GM08714 (cell line): Measurements from ENCODE around the gene VGLL3.
"Not testable (repeated sequence)": the region's sequence is repeated elsewhere in the genome, so short reads cannot be mapped to it uniquely, and the experiment has no call there.

Experiments
- H3K4me3 ChIP-seq: fragments of 200-500 bp; sonication (Bioruptor generic); 2 replicates; pipeline ENCODE4 v1.5.1; 2014; ENCODE audit warnings: mild to moderate bottlenecking, low read length, inconsistent platforms
- ZNF274 ChIP-seq: IDR thresholded peaks from 2 replicates; pipeline ENCODE4 v1.6.1; 2012; ENCODE audit warnings: mild to moderate bottlenecking, low read depth, low read length

Gene VGLL3

DNA sequence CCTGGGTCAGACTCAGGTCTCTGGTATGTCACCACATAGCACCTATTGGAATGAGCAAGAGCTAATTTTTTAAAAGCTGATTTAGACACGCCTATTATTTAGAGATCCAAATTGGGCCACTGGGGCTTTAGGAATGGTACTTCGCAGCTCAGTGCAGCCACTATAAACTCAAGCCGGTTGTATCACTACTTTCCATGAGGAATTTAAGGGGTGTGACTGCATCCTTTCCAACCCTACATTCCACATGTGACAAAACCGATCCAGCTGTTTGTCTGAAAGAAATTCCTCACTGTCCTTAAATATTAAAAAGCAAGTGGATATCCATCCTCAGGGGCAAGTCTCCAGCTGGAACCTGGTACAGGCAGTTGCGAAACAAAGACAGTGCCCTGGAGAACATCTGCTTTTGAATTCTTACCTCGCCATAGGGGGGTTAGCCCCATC lies 12.8 kb downstream of the VGLL3 start:
- H3K4me3 ChIP-seq: no peak overlapping the region
- TF ChIP-seq ZNF274: no peak

DNA sequence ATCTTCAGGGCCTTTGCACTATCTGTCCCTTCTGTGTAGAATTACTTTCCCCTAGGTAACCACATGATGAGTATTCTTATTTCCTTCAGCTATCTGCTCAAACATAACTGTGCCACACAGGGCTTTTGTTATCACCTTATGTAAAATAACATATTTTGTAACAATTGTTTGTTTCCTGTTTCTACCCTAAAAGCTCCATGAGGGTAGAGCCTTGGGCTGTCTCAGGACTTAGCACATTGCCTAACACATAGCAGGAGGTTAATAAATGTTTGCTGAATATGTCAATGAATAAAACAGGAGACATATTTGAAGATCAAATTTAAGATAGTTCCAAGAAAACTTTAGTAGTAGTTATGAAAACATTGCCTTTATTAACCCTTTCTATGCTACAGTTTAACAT lies 14.7 kb downstream of the VGLL3 start:
- TF ChIP-seq ZNF274: no peak
- no peak overlapping the region for H3K4me3 ChIP-seq

DNA sequence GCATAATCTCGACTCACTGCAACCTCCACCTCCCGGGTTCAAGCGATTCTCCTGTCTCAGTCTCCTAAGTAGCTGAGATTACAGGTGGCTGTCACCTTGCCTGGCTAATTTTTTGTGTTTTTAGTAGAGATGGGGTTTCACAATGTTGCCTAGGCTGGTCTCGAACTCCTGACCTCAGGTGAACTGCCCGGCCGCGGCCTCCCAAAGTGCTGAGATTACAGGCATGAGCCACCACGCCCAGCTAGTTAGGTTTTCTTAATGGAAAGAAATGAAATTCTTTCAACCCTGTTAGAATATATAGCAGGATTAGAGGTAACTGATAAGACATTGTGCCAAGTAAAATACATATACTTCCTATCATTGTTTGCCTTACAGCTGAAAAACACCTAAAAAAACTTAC lies 16.8 kb downstream of the VGLL3 start:
- H3K4me3 ChIP-seq: not testable (repeated sequence)

DNA sequence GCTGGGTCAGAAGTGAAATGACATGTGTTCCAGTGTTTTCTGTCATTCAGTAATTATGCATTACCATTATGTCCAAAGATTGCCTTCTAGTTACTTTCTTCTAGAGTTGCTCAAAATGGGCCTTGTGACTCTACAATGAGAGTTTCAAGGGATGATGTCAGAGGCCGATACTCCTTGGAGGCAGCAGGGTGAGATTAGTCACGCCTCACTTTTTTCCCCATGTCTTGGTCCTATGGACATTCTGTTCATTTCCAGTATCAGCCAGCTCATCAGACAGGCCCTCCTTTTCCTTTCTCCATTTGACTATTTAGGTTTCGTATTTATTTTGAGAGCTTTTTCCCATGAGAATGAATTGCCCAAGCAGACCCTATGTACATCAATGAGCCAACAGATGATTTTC lies 17.5 kb downstream of the VGLL3 start:
- TF ChIP-seq ZNF274: no peak
- no peak overlapping the region for H3K4me3 ChIP-seq

DNA sequence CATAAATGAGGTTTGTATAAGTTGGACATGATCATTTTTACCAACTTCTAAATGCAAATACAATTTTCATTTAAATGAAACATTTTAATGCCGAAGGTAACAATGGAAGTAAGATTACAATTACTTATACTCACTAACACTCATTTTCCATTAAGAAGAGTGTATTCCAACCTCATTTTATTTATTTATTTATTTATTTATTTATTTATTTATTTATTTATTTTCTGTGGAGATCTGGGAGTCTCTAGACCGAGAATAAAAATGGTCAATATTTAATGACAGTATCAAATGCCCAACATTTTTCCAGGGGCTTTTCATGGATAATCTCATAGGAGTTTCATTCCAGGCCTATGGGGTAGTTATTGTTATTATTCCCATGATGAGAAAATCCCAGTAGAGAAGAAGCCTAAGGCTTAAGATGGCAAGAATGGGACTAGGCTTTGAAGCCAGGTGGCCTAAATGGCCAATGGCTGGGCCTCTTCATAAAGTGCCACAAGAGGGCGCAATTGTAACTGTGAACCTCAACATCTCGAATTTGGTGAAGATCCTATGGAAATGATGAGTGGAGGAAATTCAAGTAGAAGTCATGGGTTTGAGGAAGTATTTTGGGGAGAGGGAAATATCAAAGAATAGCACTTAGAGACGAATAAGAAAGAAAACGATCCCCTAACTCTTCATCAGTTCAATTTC lies 21.3 kb downstream of the VGLL3 start:
- TF ChIP-seq ZNF274: no peak
- no peak overlapping the region for H3K4me3 ChIP-seq

DNA sequence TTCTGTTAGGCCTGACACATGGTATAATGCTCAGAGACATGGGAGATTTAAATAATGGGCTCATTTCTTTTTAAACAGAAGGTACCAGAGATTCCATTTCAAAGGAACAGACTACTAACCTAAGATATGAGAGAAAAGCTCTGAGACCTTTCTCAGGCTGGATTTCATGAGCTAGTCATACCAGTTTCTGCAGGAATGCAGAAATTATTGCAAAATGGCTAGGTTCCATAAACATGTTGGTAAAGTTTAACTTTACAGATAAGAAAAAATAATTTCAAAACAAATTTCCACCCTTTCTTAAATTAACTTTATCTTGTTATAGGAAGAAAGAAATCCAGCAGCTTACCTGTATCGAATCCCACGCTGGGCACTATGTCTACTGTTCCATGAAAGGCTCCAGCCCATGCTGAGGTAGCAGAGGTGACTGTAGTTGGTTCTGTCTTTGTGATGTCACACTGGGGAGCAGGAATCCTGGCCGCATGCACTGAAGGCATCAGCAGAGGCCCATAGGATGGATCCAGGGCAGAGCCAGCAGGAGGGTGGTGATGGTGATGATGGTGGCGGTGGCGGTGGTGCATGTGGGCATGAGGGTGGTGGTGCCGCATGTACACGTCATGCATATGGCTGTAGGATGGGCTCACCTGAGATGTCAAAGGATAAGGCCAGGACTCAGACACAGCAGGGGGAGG lies 22.6 kb downstream of the VGLL3 start:
- TF ChIP-seq ZNF274: no peak
- H3K4me3 ChIP-seq: no peak overlapping the region

DNA sequence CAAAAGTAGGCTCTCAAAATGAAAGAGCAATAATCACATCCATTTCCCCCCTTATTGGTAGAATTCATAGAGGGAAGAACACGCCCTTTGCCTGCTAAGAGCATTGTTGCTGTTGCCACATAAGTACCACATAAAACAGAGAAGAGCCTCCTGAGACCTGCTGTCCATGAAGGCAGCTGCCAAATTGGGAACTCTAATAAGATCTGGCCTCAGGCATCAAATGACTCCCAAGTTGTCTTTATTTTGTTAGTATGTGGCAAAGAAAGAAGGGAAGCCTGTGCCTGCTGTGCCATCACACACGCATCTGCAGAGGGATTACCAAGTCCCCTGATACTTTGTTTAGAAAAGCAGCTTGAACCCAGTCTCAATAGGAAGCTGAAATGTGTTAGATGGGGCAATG lies 23.9 kb downstream of the VGLL3 start:
- TF ChIP-seq ZNF274: no peak
- H3K4me3 ChIP-seq: no peak overlapping the region

DNA sequence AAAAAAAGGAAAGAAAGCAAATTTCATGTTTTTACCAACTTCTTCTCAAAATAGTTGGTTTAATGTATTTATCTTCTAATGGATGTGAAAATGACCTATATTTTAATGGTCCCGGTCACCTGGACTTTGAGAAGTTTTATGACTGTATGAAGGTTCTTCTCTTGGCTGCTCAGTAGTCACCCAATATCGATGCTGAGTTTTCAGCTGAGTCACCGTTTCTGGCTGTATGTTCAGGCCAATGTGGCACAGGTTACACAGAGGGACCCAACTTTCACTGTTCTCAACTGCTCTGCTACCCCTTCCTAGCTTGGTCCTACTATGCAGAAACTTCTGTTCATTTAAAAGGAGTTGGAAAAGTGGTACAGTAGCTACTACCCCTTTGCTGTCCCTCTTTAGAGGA lies 25.8 kb downstream of the VGLL3 start:
- H3K4me3 ChIP-seq: no peak overlapping the region
- TF ChIP-seq ZNF274: no peak

DNA sequence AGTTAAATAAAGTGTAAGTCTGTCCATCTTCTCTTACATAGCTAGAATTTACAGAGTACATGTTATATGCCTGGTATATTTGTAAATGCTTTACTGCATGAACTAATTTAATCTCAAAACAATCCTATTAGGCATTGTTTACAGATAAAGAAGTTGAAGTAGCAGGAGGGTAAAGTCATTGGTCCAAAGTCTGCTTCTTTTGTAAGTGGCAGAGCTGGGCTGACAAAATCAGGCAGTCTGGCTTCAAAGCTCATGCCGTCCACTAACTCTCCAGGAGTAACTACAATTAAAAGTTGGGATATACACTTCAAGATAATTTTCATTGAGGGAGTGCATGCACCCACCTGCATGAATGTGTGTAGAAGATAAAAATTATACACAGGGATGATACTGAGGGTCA lies 27.3 kb downstream of the VGLL3 start:
- TF ChIP-seq ZNF274: no peak
- H3K4me3 ChIP-seq: no peak overlapping the region

DNA sequence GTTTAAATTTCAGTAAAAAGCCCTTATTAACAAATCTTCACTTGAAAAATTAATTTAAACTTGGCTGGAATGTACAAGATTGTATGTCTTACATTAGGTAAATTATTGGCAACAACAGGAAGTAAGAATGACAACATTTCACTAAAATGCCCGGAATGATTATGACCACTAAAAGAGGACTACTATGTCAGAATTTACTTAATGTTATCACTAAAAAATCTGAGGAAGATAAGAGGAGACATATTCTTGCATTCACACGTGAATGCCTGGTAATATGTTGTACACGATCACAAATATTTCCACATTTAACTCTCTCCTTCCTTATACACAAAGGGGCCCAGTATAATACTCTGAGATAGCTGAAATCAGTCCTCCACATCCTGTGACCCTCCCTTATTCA lies 29.7 kb downstream of the VGLL3 start:
- no peak overlapping the region for H3K4me3 ChIP-seq
- TF ChIP-seq ZNF274: no peak

DNA sequence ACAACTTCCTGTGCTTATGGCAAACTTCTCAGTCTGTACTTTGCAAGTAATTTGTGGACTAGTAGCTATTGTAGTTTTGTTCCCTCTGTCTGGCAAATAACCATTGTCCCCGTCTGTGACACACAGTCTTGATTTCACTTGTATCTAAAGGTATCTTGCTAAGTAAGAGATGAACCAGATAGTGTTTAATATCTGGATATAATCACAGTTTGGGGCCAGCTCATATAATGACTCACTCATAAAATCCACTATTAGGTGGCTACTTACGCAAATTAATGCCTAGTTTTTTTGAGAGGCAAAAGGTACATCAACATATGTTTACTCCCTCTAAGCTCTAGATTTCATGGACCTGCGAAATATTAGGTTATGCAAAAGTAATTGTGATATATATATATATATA lies 30.4 kb downstream of the VGLL3 start:
- no peak overlapping the region for H3K4me3 ChIP-seq
- TF ChIP-seq ZNF274: no peak

DNA sequence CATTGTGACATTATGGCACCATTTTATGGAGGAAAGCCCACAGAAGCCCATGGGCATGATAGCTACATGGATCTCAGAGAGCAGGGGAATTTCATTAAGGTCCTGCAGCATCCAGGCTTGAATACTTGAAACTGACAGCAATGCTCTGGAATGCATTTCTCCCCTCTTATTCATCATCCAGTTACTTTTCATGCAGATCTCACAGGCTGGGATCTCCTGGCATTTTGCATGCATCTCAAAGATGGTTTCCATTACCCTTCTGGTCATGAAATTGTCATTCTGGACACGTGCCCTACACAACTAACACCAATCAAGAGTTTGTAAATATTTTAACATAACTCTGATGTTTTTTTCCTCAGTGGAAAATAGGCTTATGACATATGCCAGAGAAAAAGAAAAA lies 32.4 kb downstream of the VGLL3 start:
- TF ChIP-seq ZNF274: no peak
- H3K4me3 ChIP-seq: no peak overlapping the region

DNA sequence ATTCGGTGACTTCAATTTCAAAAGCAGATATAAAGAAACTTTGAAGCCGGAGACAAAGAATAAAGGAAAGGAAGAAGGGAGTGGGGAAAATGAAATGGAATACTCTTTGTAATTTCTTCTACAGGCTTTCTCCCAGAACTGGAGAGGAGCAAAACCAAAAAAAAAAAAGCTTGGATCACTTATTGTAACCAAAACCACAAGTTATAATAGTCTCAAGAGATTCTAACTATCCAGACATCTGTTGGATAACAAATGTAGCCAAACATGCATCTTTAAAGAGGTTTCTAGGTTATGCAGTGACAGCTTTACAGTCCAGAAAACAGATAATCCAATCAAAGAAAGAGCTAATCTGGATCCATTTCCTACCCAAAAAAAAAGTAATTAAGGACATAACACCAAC lies 36.2 kb downstream of the VGLL3 start:
- TF ChIP-seq ZNF274: no peak

DNA sequence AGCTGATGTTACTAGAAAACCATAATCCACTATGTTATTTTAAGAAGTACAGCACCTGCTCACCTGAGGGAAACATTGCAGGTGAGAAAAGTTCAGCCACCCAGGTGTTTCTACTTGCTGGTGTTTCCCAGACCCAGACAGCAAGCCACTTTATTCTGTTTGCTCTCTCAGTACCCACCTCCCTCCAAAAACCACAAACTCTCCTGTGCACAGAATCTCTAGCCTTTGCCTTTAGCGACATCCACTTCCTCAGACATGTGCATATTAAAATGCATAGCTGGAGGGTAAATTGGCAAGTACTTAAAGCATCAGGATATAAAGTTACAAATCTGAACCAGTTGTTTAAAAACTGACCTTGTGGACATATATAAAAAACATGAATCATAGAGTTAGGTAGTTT lies 36.7 kb downstream of the VGLL3 start:
- H3K4me3 ChIP-seq: no peak overlapping the region
- no peak for TF ChIP-seq ZNF274

More for the DNA sequence above, 36.2 kb downstream of the VGLL3 start:
- H3K4me3 ChIP-seq: no peak overlapping the region

DNA sequence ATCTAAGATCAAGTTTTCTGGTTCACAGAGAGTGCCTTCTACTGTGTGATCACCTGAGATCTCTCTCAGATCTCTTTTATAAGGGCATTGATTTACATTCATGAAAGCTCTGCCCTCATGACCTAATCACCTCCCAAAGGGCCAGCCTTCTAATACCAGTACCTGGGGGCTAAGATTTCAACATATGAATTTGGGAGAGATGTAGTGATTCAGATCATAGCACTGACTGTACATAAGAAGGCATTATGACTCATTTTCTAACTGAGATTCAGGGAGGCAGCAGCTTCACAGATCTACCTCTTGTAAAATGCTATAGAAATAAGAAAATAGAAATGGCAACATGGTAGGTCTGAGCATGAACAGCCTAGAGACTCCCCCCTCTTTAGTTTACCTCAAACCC lies 39.6 kb downstream of the VGLL3 start:
- TF ChIP-seq ZNF274: no peak

DNA sequence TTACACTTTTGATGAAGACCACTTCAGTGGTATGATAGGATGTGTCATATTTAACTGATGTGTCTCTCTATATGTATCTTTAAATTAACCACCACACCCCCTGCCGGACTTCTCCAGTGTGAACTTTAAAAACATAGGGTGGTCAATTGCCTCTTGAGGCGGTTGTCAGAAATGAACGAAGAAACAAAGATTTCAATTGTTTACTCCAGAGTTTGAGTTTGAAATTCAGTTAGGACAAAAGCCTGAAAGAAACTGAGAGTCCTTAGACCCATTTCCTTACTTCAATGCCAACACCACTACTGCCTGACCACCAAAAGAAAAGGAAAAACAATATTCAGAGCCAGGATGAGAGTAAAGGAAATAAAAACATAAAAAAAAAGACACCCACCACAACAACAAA lies 40.2 kb downstream of the VGLL3 start:
- TF ChIP-seq ZNF274: no peak
- no peak overlapping the region for H3K4me3 ChIP-seq

More for the DNA sequence above, 39.6 kb downstream of the VGLL3 start:
- no peak overlapping the region for H3K4me3 ChIP-seq

DNA sequence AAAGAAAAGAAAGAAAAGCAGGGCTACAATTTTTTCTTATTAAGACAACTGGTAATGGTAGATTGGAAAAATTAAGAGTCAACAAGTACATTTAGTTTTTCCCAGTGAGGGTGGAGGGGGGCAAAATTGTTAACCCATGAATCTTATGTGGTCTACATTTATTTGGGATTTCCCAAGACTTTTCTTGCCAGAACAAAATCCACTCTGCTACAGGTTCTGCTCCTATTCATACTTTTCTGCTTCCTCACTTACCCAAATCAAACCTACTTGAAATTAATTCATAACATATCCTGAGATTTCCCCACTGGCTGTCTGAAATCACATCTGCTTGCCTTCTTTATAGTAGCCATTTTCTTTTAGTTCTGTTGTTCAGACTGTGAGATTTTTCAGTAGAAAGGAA lies 41.1 kb downstream of the VGLL3 start:
- H3K4me3 ChIP-seq: no peak overlapping the region
- TF ChIP-seq ZNF274: no peak
